Hematopoietic multipotent progenitor cell treated with erythropoietin and hydrocortisone succinate and interleukin-3 and kit ligand, for 8 days (in vitro differentiated cells): ENCODE data around the gene PRR14.
"Not testable (repeated sequence)": the region's sequence is repeated elsewhere in the genome, so short reads cannot be mapped to it uniquely, and the experiment has no call there.

Experiments
- DNase-seq: peaks from one replicate; pipeline ENCODE4 v3.0.0-alpha.2; 2015

Gene PRR14

DNA sequence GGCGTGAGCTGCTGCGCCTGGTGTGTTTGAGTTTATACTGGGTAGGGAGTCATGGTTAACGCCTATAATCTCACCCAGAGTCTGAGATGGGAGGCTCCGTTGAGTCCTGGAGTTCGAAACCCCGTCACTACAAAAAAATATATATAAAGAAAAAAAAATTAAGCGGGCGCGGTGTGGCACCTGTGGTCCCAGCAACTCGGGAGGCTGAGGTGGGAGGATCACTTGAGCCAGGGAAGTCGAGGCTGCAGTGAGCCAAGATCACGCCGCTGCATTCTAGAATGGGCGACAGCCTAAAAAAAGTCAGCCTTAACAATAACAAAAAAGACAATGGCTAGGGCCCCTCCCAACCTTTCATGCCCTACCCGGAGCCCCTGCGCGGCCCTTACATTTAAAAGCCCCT lies 17.2 kb upstream of the PRR14 start:
- DNase-seq, result no peak

DNA sequence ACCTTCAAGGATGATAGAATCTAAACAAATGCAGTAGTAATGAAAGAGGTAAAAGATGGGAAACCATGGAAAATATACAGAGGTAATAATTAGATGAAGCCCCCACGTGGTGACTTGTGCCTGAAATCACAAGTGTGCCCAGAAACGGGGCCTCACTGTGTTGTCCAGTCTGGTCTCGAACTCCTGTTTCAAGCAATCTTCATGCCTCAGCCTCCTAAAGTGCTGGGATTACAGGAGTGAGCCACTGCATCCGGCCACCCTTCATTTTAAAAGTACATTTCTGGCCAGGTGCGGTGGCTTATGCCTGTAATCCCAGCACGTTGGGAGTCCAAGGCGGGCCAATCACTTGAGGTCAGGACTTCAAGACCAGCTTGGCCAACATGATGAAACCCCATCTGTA lies 14.2 kb upstream of the PRR14 start:
- DNase-seq, result no peak

DNA sequence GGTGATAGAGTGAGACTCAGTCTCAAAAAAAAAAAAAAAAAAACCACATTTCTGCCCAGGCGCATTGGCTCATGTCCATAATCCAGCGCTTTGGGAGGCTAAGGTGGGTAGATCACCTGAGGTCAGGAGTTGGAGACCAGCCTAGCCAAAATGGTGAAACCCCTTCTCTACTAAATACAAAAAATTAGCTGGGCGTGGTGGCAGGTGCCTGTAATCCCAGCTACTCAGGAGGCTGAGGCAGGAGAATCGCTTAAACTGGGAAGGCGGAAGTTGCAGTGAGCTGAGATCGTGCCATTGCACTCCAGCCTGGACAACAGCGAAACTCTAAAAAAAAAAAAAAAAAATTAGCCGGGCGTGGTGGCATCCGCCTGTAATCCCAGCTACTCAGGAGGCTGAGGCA lies 13.6 kb upstream of the PRR14 start:
- not testable (repeated sequence) for DNase-seq

DNA sequence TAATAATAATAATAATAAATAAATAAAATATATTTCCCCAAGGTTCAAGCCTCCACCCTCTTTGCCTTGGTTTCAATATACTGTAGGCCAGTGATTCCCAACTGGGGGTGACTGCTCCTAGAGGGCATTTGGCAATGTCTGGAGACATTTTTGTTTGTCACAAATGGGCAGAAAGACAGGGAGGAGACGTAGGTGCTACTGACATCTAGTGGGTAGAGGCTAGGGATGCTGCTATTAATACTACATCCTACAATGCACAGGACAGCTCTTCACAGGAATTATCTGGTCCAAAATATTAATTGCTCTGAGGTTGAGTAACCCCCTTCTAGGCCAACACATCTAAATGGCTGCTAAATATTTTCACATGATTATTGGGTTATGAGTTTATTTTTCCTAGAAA lies 12.8 kb upstream of the PRR14 start:
- peak; percentile 86 for DNase-seq

DNA sequence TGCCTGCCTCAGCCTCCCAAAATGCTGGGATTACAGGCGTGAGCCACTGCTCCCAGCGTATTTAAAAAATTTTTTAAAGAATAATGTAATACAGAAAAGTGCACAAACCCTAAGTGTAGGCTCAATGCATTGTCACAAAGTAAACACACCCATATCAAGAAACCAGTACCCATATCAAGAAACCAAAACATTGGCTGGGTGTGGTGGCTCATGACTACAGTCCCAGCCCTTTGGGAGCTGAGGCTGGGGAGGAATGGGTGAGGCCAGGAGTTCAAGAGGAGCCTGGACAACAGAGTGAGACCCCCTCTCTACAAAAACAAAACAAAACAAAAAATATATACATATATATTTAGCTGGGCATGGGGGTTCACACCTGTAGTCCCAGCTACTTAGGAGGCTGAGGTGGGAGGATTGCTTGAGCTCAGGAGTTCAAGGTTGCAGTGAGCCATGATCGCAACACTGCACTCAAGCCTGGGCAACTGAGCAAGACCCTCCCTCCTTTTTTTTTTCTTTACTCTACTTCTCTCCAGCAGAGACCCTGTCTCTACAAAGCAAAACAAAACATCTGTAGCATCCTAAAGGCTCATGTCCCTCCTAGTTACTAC lies 9.3 kb upstream of the PRR14 start:
- DNase-seq, result peak; percentile 80

DNA sequence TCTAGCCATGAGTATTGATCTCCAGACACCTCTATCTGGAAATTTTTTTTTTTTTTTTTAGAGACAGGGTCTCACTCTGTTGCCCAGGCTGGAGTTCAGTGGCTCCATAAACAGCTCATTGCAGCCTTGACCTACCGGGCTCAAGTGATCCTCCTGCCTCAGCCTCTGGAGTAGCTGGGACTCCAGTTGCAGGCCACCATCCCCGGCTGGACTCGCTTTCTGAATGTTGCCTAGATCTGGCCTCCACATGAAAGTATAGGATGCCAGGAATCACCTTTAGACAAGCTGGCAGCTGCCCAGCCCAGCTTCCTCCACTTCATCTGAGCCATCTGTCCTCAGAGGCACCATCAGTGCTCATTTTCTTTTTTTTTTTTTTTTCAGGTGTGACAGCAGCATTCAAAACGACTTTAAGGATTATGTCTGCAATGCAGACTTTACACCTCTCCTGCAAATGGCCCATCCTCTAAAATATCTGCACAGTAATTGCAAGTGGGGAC lies 6.4 kb upstream of the PRR14 start:
- no peak for DNase-seq

DNA sequence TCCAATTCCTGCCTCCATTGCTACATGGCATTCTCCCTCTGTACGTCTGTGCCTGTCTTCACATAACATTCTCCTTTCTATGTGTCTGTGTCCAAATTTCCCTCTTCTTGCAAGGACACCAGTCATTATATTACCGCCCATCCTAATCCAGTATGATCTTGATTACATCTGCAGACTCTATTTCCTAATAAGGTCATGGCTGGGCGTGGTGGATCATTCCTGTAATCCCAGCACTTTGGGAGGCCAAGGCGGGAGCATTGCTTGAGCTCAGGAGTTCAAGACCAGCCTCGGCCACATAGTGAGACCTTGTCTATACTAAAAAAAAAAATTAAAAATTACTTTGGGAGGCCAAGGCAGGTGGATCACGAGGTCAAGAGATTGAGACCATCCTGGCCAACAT lies 5.0 kb upstream of the PRR14 start:
- no peak for DNase-seq

DNA sequence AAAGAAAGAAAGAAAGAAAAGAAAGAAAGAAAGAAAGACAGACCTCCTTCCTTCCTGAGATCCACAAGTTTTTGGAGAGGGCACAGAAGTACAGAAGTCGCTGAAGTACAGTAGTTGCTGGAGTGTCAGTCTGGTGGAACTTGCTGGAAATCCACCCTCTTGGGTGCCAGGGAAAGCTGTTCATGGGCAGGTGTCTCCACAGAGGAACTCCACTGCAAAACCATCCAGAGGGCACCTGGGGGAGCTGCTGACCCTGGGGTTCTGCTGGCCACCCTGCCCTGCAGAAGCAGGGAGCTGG lies 3.5 kb upstream of the PRR14 start:
- DNase-seq, result no peak

DNA sequence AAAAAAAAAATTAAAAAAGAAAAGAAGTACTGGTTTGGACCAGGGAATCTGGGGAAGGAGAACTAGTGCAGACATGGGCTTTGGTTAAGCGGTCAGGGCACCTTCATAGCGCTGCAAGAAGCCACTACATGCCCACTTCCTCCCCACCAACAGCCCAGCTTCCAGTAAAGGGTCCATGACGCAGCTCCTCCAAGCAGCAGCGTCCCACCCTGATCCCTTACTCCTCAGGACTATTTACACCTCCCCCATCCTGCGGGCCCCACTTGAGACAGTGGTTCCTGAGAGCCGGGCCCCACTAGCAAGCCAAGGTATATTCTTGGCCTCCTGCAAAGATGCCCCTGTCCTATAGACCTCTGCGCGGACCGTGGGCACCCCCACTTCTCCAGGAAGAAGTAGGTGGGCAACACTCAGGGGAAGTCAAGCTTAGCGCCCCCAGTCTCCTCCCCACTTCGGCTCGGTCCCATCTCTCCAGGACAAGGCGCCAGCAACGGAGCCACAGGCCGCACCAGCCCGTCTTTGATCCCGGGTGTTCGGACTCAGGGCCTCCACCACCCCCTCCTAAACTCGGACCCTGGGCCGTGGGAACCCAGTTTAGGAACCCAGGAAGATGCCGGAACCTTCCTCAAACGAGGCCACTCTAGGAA lies 913 bp upstream of the PRR14 start:
- peak; percentile 33 for DNase-seq

DNA sequence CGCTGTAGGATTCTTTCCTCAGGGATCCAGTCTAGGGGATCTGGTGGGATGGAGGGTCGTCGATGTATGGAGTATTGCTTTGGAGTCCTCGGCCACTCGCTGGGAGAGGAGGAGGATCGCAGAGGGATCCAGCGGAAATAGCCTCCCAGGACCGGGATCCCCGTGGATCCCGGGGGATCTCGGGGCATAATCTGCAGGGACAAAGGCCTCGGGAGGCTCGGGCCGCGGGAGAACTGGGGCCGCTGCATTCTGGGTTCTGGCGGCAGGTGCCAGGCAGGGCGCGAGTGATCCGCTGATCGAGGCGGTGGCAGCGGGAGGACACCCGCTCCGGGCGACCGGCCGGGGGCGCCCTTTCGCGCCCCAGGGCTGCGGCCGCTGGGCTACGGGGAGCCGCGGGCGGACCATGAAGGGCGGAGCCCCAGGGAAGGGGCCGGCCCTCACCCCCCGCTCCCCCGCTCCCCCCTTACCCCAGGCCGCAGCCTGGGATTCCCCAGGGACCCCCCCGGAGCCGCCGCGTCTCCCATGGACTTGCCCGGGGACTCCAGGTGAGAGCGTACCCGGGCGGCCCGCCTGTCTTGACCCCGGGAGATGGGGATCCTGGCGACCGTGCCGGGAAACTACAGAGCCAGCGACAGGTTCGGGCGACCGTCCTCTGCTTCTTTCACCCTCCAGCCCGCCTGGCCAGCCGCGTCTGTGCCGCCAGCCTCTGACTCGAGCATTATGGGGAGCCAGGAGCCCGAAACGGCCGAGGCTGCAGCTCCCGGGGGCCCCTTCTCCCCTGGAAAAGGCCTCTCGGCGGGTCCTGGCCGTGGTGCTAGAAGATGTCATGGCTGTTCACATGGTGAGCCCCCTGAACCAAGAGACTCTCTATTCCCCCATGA lies 604 bp downstream of the PRR14 start:
- DNase-seq, result peak; percentile 79

DNA sequence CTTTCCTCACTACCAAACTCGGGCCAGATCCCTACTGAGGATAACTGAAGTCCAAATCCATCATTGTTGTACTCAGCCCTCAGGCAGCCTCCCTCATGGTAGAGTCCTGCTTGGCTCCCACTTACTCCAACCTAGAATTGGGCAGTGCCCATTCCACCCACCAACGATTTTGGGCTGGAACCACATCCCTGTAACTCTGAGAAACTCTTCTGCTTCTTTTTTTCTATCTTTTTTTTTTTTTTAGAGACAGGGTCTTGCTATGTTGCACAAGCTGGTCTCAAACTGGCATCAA lies 1.2 kb downstream of the PRR14 start:
- no peak for DNase-seq

DNA sequence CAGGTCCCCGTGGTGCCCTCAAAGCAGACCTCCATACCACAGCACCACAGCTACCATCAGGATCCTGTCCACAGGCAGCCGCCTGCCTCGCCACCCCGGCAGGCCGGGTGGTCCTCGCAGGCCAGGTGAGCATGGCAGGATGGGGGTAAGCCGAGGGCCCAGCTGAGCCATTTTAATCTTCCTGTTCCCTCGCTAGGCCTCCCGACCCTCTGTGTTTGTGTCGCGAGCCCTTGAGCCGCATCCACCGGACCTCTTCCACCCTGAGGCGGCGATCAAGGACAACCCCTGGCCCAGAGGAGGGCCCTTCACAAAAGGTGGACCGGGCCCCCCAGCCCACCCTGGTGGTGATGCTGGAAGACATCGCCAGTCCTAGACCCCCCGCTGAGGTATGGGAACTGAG lies 2.0 kb downstream of the PRR14 start:
- no peak for DNase-seq

DNA sequence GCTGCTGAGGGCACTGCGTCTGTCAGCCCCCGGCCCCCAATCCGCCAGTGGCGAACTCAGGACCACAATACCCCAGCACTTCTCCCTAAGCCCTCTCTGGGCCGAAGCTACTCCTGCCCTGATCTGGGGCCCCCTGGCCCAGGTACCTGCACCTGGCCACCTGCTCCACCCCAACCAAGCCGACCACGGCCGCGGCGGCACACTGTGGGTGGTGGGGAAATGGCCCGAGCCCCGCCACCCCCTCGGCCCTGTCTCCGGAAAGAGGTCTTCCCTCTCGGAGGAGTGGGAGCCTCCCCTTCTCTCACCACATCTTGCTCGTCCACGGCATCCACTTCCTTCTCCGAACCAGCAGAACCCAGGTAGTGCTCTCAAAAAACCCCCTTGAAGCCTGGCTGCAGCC lies 4.1 kb downstream of the PRR14 start:
- no peak for DNase-seq

DNA sequence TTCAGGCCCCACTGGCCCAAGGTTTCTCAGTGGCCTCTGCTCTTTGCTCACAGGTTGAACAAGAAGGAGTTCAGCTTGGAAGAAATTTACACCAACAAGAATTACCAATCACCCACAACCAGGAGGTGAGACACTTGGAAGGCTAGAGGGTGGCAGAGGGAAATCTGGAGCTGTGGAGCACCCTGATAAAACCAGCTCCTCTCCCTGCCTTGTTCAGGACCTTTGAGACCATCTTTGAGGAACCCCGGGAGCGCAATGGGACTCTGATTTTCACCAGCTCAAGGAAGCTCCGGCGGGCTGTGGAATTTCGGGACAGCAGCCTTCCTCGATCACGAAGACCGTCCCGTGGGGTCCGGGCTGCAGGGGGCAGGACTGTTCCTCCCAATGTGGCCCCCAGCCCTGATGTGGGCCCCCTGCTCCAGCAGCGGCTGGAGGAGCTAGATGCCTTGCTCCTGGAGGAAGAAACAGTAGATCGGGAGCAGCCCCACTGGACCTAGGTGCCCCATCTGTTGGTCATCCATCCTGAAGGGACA lies 5.1 kb downstream of the PRR14 start:
- no peak for DNase-seq

DNA sequence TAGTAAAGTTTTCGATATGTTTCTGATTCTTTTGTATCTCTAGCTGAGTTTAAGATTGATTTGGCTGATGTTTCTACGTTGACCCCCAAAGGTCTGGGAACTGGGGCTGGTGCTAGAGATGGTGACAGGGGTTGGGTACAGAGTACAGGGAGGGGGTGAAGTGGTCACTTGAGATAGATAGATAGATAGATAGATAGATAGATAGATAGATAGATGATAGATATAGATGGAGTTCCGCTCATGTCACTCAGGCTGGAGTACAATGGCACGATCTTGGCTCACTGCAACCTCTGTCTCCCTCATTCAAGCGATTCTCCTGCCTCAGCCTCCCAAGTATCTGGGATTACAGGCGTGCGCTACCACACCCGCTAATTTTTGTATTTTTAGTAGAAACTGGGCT lies 5.6 kb downstream of the PRR14 start:
- DNase-seq, result no peak

DNA sequence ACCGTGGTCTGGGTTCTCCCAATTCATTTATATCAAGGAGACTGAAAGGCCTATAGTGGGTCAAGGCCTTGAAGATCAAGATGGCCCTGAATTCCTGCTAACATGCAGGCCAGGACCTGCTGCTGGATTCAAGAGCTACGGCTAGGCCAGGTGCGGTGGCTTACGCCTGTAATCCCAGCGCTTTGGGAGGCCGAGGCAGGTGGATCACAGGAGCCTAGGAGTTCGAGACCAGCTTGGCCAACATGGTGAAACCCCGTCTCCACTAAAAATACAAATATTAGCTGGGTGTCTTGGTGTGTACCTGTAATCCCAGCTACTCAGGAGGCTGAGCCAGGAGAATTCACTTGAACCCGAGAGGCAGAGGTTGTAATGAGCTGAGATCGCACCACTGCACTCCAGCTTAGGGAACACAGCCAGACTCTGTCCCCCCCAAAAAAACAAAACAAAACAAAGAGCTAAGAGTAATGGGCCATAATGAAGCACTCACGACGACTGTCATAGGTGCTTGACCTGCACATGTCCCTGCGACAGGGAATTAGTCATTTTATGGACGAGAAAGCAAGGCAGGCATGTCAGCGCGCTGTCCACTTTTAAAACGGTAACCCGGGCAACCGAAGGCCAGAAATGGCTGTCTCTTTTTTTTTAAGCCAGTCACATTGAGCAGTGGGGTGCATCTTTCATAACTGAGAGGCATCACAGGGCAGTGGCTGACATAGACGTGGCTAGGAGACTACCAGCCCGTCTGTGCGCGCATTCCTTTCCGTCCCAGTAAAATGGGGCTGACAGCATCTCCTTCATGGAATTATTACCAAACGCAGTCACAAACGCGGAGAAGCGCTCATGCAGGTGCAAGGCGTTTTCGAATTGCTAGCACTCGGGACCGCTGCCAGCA lies 6.5 kb downstream of the PRR14 start:
- no peak for DNase-seq

DNA sequence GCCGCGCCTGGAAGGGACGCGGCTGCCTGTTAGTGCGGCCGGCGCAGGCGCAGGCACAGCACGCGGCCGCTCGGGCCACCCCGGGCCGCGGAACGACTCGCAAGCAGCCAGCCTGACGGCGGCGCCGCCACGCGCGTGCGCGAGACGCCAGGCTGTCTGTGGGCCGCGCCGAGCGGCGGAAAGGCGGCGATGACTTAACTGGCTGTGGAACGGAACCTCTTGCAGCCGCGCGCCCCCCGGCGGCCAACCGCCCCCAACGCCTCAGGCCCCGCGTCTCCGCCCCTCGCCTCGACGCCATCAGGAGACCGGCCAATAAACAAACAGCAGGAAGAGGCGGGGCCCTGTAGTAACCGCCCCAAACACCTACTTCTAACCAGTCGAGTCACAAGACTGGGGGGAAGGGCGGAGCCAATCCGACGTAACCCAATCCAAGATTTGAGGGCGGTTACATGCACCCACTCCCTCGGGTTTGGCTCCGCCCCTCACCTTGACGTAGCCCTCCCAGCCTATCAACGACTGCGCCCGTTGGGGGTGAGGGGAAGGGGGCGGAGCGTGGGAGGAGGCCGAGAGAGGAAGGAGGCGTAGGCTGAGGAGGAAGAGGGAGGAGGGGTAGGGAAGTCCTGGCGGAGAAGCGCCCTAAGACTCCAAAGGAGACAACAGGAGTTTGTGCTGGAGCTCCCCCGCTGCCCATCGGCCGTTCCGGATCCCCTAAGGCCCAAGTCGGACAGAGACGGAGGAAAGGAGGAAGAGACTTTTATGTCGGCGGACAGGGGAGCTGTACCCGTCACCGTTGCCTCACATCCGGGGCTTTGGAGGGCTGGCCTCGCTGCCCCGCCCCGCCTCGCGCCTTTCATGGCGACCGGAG lies 7.3 kb downstream of the PRR14 start, which contains the start of gene FBRS:
Gene FBRS (plus strand): TSS at position 566 of the 865 bp plus-strand sequence. CDS start 1,088 bp downstream, outside the sequence.
- DNase-seq, result peak; percentile 100

DNA sequence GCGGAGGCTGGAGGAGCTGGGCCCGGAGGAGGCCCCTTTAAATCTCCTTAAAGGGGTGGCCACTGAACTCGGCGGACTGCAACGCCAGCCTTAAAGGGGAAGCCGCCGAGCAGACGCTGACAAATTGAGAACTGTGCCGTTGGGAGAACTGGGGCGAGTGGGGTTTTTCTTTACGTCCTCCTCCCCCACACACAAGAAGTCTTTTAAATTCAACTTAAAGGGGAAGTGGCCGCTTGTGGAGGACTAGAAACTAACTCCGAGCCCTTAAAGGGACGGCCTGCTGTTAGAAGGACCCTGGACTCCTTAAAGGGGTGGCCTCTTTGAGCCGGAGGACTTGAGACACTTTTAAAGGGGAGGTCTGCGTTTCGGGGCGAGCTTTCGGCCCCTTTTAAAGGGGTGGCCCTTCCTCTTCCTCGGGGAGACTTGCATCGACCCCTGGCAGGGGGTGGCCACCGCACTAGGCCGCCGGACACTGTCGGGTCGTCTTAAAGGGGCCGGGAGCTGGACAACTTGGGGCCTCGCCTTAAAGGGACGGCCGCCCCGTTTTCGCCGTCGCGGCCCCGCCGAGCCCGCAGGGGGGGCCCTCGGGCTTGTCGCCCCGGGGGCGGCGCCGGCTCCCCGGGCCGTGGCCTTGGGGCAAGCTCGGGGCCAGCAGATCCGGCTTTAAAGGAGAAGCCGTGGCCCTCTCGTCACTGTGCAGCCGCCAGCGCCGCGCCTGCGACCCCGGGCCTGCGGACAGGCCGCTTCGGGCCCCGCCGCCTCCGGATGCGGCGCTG lies 8.2 kb downstream of the PRR14 start:
- peak; percentile 97 for DNase-seq

DNA sequence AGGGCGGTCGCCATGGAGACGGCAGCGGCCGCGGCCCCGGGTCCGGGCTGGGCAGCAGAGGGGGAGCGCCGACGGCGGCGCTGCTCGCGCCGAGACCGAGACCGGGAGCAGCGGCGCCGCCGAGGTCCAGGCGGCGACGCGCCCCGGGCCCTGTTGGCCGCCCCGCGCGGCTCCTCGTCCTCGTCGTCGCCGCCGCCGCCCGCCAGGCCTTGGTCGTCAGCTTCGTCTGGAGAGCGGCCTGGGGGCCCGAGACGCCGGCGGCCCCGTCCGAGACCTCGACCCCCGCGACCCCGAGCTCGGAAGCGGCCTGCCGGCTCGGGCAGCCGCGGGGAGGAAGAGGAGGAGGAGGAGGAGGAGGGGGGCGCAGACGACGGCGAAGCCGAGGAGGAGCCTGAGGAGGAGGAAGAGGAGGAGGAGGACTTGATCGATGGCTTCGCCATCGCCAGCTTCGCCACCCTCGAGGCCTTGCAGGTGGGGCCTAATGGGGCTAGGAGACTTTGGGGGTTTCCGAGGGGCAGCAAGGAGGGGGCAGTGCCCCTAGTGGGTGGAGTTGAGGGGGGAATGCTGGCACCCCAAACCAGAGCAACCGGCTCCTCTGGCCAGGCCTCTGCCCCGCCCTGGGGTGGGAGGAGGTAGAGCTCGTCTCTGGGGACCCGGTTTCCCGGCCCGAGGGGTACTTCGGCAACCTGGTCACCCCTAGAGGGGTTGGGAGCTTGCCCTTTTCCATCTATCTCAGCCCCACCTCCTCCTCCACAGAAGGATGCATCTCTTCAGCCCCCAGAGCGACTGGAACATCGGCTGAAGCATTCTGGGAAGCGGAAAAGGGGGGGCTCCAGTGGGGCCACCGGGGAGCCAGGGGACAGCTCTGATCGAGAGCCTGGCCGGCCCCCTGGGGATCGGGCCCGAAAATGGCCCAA lies 9.0 kb downstream of the PRR14 start:
- DNase-seq, result no peak
